HEK293 (cell line): ENCODE measurements around the gene RNF212.
A peak's percentile ranks its signal among the peaks of the same experiment; 100 is the strongest.

Source experiments
- CTCF ChIA-PET: fragments of 350-600 bp; formaldehyde crosslinking; extraction: SDS; loops from one replicate; lab custom pipeline; 2021; ENCODE audit warnings: antibody characterized with exemption; lab: Yijun Ruan, JAX
- POLR2A ChIA-PET: fragments of 300-600 bp; formaldehyde crosslinking; extraction: SDS; loops from one replicate; lab custom pipeline; 2020; ENCODE audit warnings: antibody characterized with exemption, inconsistent platforms; lab: Yijun Ruan, JAX
- H3K27ac ChIP-seq: fragments of 200-500 bp; sonication (Bioruptor generic); 2 replicates; pipeline ENCODE4 v1.5.1; 2014; ENCODE audit warnings: low read depth, low read length, control low read depth, inconsistent platforms; ENCODE audit errors: extremely low read depth
- H3K36me3 ChIP-seq, 2 experiments: fragments of 200-500 bp in 1 of 2; sonication (Bioruptor generic) in 1 of 2; 1 replicate in 1 of 2; 2 replicates in 1 of 2; pipeline ENCODE4 v1.5.1; 2014 to 2017; ENCODE audit warnings: inconsistent platforms in 2 of 2, low read length in 2 of 2; ENCODE audit not compliant: control insufficient read depth in 2 of 2, insufficient read depth in 1 of 2
- H3K4me1 ChIP-seq: fragments of 200-500 bp; sonication (Bioruptor generic); 2 replicates; pipeline ENCODE4 v1.5.1; 2014; ENCODE audit warnings: mild to moderate bottlenecking, low read length, inconsistent platforms; ENCODE audit not compliant: control insufficient read depth, insufficient read depth
- H3K4me3 ChIP-seq: 2 replicates; pipeline ENCODE4 v1.5.1; 2011; ENCODE audit warnings: low read depth, mild to moderate bottlenecking, control low read depth, low read length, moderate library complexity
- H3K9me3 ChIP-seq: fragments of 200-500 bp; sonication (Bioruptor generic); 2 replicates; pipeline ENCODE4 v1.5.1; 2014; ENCODE audit warnings: low read depth, low read length, inconsistent platforms; ENCODE audit not compliant: control insufficient read depth, insufficient read depth
- BCL11A ChIP-seq: fragments of 450-650 bp; formaldehyde crosslinking; IDR thresholded peaks from 2 replicates; pipeline ENCODE4 v1.5.1; 2016; ENCODE audit warnings: low read depth, missing biosample characterization, missing genetic modification characterization
- GFI1B ChIP-seq: fragments of 450-650 bp; formaldehyde crosslinking; IDR thresholded peaks from 2 replicates; pipeline ENCODE4 v1.5.1; 2016; ENCODE audit warnings: missing biosample characterization, missing genetic modification characterization
- GLIS2 ChIP-seq: fragments of 450-650 bp; formaldehyde crosslinking; IDR thresholded peaks from 2 replicates; pipeline ENCODE4 v1.5.1; 2016; ENCODE audit warnings: missing biosample characterization, missing genetic modification characterization
- HOXC10 ChIP-seq: sonication (generic); formaldehyde crosslinking; IDR thresholded peaks from 2 replicates; pipeline ENCODE4 v1.8.1; 2023; ENCODE audit warnings: mild to moderate bottlenecking, missing genetic modification reagents
- ZBTB20 ChIP-seq: fragments of 450-650 bp; formaldehyde crosslinking; IDR thresholded peaks from 2 replicates; pipeline ENCODE4 v1.5.1; 2016; ENCODE audit warnings: missing biosample characterization, missing genetic modification characterization
- ZFP69B ChIP-seq: fragments of 450-650 bp; formaldehyde crosslinking; IDR thresholded peaks from 2 replicates; pipeline ENCODE4 v1.5.1; 2016; ENCODE audit warnings: missing biosample characterization, missing genetic modification characterization
- ZNF157 ChIP-seq: fragments of 450-650 bp; formaldehyde crosslinking; IDR thresholded peaks from 2 replicates; pipeline ENCODE4 v1.5.1; 2016; ENCODE audit warnings: missing biosample characterization, missing genetic modification characterization
- ZNF2 ChIP-seq: fragments of 450-650 bp; formaldehyde crosslinking; IDR thresholded peaks from 2 replicates; pipeline ENCODE4 v1.5.1; 2016; ENCODE audit warnings: missing biosample characterization, missing genetic modification characterization
- ZNF211 ChIP-seq: fragments of 450-650 bp; formaldehyde crosslinking; IDR thresholded peaks from 2 replicates; pipeline ENCODE4 v1.5.1; 2016; ENCODE audit warnings: low read depth, missing biosample characterization, missing genetic modification characterization
- ZNF274 ChIP-seq, 2 experiments: fragments of 200-500 bp in 1 of 2; fragments of 450-650 bp in 1 of 2; sonication (Bioruptor generic) in 1 of 2; formaldehyde crosslinking in 1 of 2; IDR thresholded peaks; 2 replicates each; pipeline versions ENCODE4 v1.5.1 to v1.6.1; 2014 to 2016; ENCODE audit warnings: borderline replicate concordance in 1 of 2, inconsistent platforms in 1 of 2, low read length in 1 of 2, missing biosample characterization in 1 of 2, missing genetic modification characterization in 1 of 2
- ZNF473 ChIP-seq: fragments of 450-650 bp; formaldehyde crosslinking; IDR thresholded peaks from 2 replicates; pipeline ENCODE4 v1.5.1; 2017; ENCODE audit warnings: missing biosample characterization, missing genetic modification characterization
- ZNF529 ChIP-seq: fragments of 450-650 bp; formaldehyde crosslinking; IDR thresholded peaks from 2 replicates; pipeline ENCODE4 v1.5.1; 2017; ENCODE audit warnings: missing genetic modification characterization, missing biosample characterization; ENCODE audit not compliant: insufficient replicate concordance
- ZNF558 ChIP-seq: fragments of 450-650 bp; formaldehyde crosslinking; IDR thresholded peaks from 2 replicates; pipeline ENCODE4 v1.5.1; 2016; ENCODE audit warnings: missing biosample characterization, missing genetic modification characterization
- ZNF600 ChIP-seq: fragments of 450-650 bp; formaldehyde crosslinking; IDR thresholded peaks from 2 replicates; pipeline ENCODE4 v1.5.1; 2016; ENCODE audit warnings: missing biosample characterization, missing genetic modification characterization
- ZNF624 ChIP-seq: fragments of 450-650 bp; formaldehyde crosslinking; IDR thresholded peaks from 2 replicates; pipeline ENCODE4 v1.5.1; 2017; ENCODE audit warnings: missing biosample characterization, missing genetic modification characterization
- TF ChIP-seq, protein P1 (sequence below): fragments of 450-650 bp; formaldehyde crosslinking; IDR thresholded peaks from 2 replicates; pipeline ENCODE4 v1.5.1; 2016; ENCODE audit warnings: missing biosample characterization, missing genetic modification characterization
- TF ChIP-seq, protein P2 (sequence below): fragments of 450-650 bp; formaldehyde crosslinking; IDR thresholded peaks from 2 replicates; pipeline ENCODE4 v1.5.1; 2017; ENCODE audit warnings: missing biosample characterization, missing genetic modification characterization
- TF ChIP-seq, protein P3 (sequence below): fragments of 450-650 bp; formaldehyde crosslinking; IDR thresholded peaks from 2 replicates; pipeline ENCODE4 v1.5.1; 2017; ENCODE audit warnings: missing biosample characterization, missing genetic modification characterization
- TF ChIP-seq, protein P4 (sequence below): fragments of 450-650 bp; formaldehyde crosslinking; IDR thresholded peaks from 2 replicates; pipeline ENCODE4 v1.5.1; 2016; ENCODE audit warnings: missing biosample characterization, missing genetic modification characterization
- TF ChIP-seq, protein P5 (sequence below): fragments of 450-650 bp; formaldehyde crosslinking; IDR thresholded peaks from 2 replicates; pipeline ENCODE4 v1.5.1; 2017; ENCODE audit warnings: missing biosample characterization, missing genetic modification characterization
- TF ChIP-seq, protein P6 (sequence below): fragments of 450-650 bp; formaldehyde crosslinking; IDR thresholded peaks from 2 replicates; pipeline ENCODE4 v1.5.1; 2016; ENCODE audit warnings: missing biosample characterization, missing genetic modification characterization

Gene RNF212

GRCh38 chr4:1026115-1026514 is 87.2 kb downstream of the RNF212 start (continued):
- TF ChIP-seq, protein P1, sequence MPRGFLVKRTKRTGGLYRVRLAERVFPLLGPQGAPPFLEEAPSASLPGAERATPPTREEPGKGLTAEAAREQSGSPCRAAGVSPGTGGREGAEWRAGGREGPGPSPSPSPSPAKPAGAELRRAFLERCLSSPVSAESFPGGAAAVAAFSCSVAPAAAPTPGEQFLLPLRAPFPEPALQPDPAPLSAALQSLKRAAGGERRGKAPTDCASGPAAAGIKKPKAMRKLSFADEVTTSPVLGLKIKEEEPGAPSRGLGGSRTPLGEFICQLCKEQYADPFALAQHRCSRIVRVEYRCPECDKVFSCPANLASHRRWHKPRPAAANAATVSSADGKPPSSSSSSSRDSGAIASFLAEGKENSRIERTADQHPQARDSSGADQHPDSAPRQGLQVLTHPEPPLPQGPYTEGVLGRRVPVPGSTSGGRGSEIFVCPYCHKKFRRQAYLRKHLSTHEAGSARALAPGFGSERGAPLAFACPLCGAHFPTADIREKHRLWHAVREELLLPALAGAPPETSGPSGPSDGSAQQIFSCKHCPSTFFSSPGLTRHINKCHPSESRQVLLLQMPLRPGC, result no peak

GRCh38 chr4:1024882-1025545 is 88.3 kb downstream of the RNF212 start:
- H3K9me3 ChIP-seq, result no peaks in the 10 kb centered on the region
- H3K4me1 ChIP-seq, result no peaks in the 10 kb centered on the region
- no peak overlapping the region for H3K27ac ChIP-seq
- H3K36me3 ChIP-seq, result peaks cover 0 to 21% of the 10 kb centered on the region in 2 experiments; a peak in 1 of 3 replicates
- ChIA-PET POLR2A (no interaction called here), CTCF (no interaction called here)
- no peak overlapping the region for H3K4me3 ChIP-seq
- TF ChIP-seq ZFP69B (tag by site-specific recombination) (no peak), GLIS2 (tag by site-specific recombination) (peak; percentile 23; the same call in 1 of the 2 replicates), ZNF157 (tag by site-specific recombination) (peak; percentile 79), ZNF558 (tag by site-specific recombination) (no peak), ZNF624 (tag by site-specific recombination) (no peak)
- TF ChIP-seq, protein P2, sequence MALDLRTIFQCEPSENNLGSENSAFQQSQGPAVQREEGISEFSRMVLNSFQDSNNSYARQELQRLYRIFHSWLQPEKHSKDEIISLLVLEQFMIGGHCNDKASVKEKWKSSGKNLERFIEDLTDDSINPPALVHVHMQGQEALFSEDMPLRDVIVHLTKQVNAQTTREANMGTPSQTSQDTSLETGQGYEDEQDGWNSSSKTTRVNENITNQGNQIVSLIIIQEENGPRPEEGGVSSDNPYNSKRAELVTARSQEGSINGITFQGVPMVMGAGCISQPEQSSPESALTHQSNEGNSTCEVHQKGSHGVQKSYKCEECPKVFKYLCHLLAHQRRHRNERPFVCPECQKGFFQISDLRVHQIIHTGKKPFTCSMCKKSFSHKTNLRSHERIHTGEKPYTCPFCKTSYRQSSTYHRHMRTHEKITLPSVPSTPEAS, result 0 out of 2 replicates have a peak, but pooled peaks have one; percentile 44
- TF ChIP-seq, protein P3, sequence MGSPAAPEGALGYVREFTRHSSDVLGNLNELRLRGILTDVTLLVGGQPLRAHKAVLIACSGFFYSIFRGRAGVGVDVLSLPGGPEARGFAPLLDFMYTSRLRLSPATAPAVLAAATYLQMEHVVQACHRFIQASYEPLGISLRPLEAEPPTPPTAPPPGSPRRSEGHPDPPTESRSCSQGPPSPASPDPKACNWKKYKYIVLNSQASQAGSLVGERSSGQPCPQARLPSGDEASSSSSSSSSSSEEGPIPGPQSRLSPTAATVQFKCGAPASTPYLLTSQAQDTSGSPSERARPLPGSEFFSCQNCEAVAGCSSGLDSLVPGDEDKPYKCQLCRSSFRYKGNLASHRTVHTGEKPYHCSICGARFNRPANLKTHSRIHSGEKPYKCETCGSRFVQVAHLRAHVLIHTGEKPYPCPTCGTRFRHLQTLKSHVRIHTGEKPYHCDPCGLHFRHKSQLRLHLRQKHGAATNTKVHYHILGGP (tag by site-specific recombination), result no peak
- TF ChIP-seq, protein P4, sequence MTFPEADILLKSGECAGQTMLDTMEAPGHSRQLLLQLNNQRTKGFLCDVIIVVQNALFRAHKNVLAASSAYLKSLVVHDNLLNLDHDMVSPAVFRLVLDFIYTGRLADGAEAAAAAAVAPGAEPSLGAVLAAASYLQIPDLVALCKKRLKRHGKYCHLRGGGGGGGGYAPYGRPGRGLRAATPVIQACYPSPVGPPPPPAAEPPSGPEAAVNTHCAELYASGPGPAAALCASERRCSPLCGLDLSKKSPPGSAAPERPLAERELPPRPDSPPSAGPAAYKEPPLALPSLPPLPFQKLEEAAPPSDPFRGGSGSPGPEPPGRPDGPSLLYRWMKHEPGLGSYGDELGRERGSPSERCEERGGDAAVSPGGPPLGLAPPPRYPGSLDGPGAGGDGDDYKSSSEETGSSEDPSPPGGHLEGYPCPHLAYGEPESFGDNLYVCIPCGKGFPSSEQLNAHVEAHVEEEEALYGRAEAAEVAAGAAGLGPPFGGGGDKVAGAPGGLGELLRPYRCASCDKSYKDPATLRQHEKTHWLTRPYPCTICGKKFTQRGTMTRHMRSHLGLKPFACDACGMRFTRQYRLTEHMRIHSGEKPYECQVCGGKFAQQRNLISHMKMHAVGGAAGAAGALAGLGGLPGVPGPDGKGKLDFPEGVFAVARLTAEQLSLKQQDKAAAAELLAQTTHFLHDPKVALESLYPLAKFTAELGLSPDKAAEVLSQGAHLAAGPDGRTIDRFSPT (tag by site-specific recombination), result peak; percentile 23; the same call in 1 of the 2 replicates

DNA sequence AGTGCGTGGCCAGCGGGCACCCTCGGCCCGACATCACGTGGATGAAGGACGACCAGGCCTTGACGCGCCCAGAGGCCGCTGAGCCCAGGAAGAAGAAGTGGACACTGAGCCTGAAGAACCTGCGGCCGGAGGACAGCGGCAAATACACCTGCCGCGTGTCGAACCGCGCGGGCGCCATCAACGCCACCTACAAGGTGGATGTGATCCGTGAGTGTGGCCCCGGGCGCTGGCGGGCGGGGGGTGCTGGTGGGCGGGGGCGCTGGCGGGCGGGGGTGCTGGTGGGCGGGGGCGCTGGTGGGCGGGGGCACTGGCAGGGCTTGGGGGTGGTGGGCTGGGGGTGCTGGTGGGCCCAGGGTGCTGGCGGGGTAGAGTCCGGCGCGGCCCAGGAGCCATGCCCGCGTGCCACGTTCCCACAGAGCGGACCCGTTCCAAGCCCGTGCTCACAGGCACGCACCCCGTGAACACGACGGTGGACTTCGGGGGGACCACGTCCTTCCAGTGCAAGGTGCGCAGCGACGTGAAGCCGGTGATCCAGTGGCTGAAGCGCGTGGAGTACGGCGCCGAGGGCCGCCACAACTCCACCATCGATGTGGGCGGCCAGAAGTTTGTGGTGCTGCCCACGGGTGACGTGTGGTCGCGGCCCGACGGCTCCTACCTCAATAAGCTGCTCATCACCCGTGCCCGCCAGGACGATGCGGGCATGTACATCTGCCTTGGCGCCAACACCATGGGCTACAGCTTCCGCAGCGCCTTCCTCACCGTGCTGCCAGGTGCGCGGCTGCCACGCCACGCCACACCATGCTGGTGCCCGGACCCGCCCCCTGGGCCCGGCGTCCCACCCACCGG is 89.2 kb downstream of the RNF212 start:
- H3K4me1 ChIP-seq, result no peaks in the 10 kb centered on the region
- H3K36me3 ChIP-seq, result peaks cover 0 to 21% of the 10 kb centered on the region in 2 experiments; a peak in 1 of 3 replicates
- POLR2A ChIA-PET, result interaction anchor here (0.7 kb wide), 1 partner anchor 24 kb away, joined by 3 read pairs; no protein-coding TSS in a partner anchor
- no peak overlapping the region for H3K4me3 ChIP-seq
- H3K9me3 ChIP-seq, result no peaks in the 10 kb centered on the region
- no peak overlapping the region for H3K27ac ChIP-seq
- CTCF ChIA-PET, result no interaction called here
- TF ChIP-seq ZBTB20 (no peak), ZNF274 (IDR thresholded peaks at IDR 0.05; ENCODE audit: low read length) (no peak), ZNF274 (tag by site-specific recombination; IDR thresholded peaks at IDR 0.05; ENCODE audit: borderline replicate concordance) (no peak), ZNF529 (tag by site-specific recombination) (no peak), HOXC10 (no peak), ZNF211 (tag by site-specific recombination) (no peak), GFI1B (tag by site-specific recombination) (no peak), ZNF600 (no peak), ZNF2 (tag by site-specific recombination) (no peak), ZNF473 (tag by site-specific recombination) (no peak), BCL11A (tag by site-specific recombination) (no peak)
- TF ChIP-seq, protein P5, sequence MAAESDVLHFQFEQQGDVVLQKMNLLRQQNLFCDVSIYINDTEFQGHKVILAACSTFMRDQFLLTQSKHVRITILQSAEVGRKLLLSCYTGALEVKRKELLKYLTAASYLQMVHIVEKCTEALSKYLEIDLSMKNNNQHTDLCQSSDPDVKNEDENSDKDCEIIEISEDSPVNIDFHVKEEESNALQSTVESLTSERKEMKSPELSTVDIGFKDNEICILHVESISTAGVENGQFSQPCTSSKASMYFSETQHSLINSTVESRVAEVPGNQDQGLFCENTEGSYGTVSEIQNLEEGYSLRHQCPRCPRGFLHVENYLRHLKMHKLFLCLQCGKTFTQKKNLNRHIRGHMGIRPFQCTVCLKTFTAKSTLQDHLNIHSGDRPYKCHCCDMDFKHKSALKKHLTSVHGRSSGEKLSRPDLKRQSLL (tag by site-specific recombination), result no peak
- TF ChIP-seq, protein P6, sequence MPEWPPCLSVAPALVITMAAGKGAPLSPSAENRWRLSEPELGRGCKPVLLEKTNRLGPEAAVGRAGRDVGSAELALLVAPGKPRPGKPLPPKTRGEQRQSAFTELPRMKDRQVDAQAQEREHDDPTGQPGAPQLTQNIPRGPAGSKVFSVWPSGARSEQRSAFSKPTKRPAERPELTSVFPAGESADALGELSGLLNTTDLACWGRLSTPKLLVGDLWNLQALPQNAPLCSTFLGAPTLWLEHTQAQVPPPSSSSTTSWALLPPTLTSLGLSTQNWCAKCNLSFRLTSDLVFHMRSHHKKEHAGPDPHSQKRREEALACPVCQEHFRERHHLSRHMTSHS (tag by site-specific recombination), result no peak
